NK-92 (cell line): ENCODE measurements around the gene TCN2.
"Not testable (repeated sequence)": the region's sequence is repeated elsewhere in the genome, so short reads cannot be mapped to it uniquely, and the experiment has no call there.

Experiments used
- DNase-seq: peaks from one replicate; lab custom pipeline; 2025; ENCODE audit not compliant: unreplicated experiment; lab: John Stamatoyannopoulos, UW

Gene TCN2

DNA sequence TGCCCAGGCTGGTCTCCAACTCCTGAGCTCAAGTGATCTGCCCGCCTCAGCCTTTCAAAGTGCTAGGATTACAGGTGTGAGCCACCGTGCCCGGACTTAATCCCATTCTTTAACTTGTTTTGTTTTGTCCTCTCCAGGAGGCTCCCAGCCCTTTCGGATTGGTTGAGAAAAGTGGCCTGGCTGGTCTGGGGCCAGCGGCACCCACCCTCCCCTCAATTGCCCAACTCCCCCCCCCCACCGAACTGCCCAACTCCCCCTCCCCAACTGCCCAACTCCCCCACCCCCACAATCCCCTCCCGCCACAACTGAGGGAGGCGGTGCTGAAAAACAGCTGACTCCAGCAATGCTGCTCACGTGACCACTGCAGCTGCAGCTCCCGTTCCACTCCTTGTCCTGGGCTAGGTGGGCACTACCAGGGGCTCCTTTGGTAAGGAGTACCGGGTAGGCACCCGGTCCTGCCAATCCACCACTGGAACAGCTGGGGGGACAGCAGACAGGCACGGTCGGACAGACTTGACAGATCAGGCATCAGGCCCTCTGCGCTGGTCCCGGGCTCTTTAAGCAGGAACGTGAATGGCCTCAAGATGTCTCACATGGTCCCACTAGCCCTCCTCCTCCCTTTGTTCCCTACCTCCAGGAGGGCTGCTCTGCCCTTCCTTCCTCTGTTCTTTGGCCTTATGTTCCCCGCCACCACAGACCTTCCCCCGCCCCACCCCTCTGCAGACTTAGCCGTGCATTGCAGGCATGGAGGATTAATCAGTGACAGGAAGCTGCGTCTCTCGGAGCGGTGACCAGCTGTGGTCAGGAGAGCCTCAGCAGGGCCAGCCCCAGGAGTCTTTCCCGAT is at the start of gene TCN2:
Gene TCN2 (plus strand): TSS at position 720 of the 845 bp plus-strand sequence. CDS start 158 bp downstream, outside the sequence.
- DNase-seq: no peak

DNA sequence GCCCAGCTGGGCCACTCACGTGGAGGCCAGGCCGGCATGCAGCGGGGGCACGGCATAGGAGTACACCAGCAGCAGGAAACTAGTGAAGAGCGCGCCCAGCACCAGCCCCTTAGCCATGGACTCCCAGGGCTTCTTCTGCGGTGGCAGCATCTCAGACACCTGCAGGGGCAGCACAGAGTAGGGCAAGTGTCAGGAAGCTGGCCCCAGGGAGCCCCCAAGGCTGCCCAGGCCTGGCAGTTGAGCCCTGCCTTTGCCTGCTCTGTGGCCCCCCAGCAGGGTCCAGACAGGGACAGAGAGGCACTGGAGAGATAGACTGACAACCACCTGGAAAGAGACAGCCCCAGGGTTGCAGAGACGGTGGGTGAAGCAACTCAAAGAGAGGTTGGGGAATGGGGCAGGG is 49.7 kb upstream of the TCN2 start:
- DNase-seq: no peak

DNA sequence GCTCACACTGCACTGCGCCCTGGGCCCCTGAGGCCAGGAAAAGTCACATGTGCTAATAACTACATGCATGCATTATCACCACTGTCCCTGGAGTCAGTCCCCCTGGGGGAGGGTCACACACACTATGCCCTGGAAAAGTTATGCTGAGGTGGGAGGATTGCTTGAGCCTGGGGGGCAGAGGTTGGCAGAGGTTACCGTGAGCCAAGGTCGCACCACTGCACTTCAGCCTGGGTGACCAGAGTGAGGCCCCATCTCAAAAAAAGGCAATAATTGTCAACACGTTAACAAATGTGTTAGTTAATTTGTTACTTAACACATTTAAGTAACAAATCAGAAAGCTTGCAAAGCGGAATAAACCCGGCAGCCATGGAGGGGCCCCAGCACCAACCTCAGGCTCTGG is 47.1 kb upstream of the TCN2 start:
- DNase-seq: no peak

DNA sequence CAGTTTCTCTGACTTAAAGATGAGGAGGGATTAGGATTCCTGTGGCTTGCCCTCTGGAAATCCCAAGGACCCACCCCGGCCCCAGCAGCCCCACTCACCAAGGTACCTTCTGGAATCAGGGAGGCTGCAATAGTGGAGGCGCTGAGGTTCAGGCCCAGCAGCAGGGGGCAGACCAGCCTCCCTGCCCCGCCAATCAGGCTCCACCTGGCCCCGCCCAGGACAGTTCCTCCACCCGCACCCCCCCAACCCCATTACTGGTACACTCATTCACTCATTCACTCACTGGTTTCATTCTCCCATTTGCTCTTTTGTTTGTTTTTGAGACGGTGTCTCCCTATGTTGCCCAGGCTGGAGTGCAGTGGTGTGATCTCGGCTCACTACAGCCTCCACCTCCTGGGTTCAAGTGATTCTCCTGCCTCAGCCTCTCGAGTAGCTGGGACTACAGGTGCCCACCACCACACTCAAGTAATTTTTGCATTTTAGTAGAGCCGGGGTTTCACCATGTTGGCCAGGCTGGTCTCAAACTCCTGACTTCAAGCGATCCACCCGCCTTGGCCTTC is 46.3 kb upstream of the TCN2 start:
- not testable (repeated sequence) for DNase-seq

DNA sequence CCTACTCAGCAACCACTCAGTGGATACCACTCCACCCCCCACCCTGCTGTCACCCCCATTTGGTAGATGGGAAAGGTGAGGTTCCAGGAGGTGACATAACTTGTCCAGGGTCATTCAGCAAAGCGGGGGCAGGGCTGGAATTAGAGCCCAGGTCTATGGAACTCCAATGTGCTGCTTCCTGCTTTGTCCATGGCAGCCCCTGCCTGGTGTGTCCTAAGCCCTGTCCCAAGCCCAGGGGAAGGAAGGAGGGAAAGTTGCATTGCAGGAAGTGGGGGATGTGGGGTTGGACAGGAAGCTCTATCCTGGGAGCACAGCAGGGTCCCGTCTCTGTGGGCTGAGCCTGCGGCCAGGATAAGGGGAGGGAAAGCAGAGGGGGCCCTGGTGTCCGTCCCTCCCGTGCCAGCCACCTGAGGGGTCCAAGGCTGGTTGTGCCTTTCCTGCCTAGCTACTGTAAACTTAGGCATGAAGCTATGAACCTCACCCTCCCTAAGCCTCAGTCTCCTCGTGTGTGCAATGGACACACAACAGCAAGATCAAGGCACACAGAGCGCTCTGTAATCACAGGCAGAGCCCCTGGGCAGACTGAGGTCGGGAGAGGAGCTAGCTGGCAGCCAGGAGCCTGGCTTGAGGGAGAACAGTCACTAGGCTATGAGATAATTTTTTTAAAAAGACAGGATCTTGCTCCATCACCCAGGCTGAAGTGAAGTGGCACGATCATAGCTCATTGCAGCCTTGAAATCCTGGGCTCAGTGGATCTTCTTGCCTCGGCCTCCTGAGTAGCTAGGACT is 45.4 kb upstream of the TCN2 start:
- DNase-seq: no peak

DNA sequence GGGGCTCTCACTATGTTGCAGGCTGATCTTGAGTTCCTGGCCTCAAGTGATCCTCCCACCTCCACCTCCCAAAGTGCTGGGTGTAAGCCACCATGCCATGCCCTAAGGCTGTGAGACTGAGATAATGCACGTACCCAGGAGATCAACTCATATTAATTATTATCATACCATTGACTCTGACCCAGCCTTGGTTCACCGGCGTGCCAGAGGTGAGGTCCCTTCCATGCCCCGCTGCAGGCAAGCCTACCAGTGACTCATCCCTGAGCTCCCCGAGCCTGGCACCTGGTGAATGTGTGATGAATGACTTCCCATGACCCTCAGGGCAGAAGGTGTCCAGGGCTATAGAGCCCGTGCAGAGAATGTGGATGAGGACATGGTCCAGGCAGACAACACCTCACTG is 44.6 kb upstream of the TCN2 start:
- no peak for DNase-seq

DNA sequence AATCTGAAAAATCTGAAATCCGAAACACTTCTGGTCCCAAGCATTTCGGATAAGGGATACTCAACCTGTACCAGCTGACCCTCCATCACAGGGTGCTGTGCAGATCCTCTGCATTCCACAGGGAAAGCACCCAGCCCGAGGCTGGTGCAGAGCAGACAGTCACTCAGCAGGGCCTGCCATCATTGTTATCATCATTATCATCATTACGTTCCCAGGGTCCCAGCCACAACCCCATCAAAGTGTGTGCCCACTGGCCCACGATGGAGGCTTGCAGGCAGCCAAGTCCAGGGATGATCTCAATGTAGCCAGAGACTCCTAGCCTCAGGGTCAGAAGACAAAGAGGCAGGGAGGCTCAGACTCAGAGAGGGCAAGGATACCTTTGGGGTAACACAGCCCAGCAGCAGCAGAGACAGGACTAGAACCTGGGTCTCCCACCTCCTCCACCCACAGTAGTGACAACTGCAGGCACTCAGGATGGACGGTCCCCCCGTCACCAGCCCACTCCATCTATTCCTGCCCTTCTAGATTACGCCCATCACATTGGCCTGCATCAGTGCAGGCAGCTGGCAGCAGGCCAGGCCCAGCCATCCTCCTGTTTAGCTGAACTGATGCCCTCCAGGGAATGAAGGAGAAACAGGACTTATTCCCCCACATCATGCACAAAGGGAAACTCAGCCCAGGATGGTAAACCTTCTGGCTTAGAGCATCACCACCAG is 42.8 kb upstream of the TCN2 start:
- no peak for DNase-seq

DNA sequence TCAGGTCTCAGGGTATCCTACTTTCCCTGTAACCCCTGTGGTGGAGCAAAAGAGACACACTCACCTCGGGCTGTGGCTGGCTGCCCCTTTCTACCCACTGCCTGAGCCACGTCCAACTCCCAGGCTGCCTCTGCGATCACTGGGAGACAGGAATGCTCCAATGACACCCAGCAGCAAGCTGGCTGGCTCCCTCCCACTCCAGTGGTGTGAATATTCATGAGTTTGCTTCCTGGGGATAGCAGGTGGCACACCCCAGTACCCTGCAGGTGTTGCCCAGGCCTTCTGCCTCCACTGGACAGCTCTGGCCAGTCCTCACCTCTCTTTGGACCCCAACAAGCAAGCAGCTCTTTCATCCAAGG is 42.2 kb upstream of the TCN2 start:
- no peak for DNase-seq

DNA sequence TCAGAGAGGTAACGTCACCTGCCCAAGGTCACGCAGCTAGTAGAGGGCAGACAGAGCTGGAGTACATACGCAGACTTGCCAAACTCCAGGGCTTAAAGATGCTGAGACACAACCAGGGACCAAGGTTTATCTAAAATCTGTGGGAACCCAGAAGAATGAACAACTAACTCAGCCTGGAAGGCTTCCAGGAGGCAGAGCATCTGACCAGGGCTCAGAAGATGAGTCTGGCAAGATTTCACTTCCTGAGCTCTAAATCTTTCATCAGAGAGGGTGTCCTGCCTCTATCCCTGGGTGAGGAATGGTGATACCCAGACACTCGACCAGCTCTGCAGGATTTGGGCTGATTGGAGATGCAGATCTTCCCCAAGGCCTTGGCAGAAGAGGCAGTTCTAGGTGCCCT is 41.6 kb upstream of the TCN2 start:
- DNase-seq: no peak

DNA sequence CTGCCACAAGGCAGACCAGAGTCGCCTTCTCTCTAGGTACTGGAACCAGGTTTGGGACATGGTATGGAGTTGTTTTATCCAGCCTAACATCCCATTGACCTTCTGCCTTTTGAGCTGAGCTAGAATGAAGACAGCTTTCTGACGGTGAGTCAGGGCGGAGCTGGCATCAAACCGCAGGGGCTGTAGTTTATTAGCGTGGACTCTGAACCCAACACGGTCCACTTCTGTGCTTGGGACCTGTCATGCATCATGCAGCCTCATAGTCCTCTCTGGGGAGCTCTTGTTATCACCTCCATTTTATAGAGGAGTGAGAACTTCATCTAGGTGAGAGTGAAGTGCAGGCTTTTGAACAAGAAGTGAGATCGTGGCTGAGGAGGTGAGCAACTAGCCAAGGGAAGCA is 40.8 kb upstream of the TCN2 start:
- DNase-seq: no peak

DNA sequence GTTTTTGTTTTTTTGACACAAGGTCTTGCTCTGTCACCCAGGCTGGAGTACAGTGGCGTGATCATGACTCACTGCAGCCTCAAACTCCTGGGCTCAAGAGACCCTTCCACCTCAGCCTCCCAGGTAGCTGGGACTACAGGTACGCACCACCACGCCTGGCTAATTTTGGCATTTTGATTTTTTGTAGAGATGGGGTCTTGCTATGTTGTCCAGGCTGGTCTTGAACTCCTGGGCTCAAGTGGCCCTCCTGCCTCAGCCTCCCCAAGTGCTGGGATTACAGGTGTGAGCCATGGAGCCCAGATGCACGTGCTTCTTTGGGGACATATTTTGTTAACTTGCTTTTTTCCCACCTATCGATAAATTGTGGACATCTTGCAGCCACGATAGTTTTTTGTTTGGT is 39.7 kb upstream of the TCN2 start:
- not testable (repeated sequence) for DNase-seq

DNA sequence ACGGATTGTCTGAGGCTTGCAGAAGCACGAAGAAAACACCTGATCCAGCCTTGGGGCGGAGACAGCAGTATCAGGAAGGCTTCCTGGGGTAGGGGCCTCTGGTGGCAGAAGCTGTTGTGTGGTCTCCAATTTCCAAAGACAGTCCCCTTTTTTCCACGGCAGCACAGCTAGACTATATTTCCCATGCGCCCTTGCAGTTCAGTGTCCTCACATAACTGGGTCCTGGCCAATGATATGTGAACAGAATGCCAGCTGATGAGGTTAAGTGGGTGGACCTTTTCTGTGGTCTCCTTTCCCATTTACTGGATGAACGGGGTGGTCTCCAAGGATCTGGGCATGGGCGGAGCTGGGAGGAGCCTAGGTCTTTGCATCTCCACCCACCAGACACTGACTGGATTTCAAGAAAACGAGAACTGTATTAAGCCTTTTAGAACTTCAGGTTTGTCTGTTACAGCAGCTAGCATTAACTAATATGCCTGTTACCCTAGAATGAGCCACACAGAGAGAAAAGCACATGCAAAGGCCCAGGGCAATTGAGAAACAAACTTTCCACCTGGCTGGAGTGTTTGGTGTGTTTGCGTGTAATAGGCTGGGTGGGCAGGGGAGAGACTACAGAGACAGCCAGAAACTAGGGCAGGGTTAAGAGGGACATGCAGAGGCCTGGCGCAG is 38.7 kb upstream of the TCN2 start:
- no peak for DNase-seq

DNA sequence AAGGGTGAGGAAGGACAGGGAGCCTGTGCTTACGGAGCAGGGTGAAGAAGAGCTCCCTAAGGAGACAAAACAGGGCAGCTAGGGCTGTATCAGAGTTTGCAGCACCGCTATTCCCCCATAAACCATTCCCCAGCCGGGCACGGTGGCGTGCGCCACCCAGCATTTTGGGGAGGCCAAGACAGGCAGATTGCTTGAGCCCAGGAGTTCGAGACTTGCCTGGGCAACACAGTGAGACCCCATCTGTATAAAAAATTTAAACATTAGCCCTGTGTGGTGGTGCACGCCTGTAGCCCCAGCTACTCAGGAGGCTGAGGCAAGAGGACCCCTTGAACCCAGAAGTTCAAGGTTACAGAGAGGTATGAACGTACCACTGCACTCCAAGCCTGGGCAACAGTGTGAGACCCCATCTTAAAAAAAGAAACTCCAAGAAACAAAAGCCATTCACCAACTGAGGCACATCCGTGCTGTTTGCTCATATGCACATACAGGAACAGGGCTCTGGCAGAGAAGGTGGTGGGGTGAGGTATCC is 37.2 kb upstream of the TCN2 start:
- DNase-seq: no peak

DNA sequence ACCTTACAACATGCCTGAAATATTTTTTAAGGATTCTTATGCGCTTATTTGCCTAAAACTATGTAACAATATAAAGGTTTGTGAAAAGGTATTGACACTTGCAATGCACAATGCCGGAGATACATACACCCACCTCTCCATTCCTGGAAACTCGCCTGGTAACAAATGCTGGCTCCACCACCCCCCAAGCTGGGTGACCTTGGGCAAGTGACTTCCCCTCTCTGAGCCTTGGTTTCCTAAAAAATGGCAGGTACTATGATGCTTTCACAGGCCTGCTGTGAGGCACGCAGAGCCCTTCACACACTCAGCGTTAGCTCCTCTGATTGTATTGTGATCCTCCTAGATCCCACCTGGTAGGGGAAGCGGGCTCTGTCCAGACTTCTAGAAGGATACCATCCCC is 34.8 kb upstream of the TCN2 start:
- DNase-seq: no peak

DNA sequence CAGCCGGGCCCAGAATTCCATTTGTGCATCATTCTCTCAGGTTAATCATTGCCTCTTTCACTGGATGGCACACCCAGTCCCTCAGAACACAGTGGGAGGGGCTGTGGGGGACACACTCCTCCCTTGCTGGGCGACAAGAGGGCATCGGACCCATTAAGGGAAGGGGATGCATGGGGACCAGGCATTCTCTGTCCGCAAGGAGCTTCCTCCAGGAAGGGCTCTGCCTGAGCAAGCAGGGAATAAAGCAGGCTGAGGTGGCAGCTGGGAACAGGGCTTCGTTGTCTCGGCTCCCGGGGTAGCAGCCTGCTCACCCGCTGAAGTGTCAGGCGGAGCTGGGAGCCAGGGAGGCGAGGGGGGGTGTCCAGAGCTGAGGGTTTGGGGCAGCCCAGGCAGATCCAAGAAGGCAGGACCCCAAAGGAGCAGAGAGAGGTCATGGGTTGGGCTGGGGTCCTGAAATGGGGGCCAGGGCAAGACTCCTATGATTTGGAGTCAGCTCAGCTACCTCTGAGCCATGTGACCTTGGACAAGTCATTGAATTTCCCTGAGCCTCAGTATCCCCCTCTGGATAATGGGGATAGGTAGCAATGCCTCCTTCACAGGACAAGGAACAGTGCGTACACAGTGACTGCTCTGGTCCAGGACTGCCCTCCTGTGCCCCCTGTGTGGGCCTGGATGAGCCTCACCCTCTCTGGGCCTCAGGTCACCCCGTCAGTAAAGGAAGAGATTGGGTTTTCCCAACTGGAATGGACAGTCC is 34.0 kb upstream of the TCN2 start:
- DNase-seq: no peak

DNA sequence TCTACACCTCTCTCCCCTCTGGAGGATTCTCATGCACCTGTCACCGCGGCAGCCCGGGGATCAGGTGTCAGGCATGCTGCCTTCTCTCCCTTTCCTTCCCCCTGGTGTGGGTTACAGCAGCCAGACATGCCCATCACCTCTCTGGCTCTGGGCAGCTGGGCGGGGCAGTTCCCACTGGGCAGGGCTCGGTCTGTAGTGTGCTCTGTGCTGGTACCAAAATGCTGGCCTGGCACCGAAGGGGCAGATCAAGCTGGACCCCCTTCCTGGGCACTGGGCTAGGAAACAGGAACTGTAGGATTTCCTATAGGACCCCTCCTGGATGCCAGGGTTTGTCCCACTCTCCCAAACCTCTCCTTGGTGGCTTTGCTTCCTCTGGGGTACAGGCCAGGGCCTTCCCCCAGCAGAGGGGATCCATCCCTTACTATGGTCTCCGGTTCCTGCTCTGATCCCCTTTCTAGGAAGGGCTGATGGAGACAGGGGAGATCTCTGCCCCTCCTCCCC is 33.3 kb upstream of the TCN2 start:
- DNase-seq: no peak

DNA sequence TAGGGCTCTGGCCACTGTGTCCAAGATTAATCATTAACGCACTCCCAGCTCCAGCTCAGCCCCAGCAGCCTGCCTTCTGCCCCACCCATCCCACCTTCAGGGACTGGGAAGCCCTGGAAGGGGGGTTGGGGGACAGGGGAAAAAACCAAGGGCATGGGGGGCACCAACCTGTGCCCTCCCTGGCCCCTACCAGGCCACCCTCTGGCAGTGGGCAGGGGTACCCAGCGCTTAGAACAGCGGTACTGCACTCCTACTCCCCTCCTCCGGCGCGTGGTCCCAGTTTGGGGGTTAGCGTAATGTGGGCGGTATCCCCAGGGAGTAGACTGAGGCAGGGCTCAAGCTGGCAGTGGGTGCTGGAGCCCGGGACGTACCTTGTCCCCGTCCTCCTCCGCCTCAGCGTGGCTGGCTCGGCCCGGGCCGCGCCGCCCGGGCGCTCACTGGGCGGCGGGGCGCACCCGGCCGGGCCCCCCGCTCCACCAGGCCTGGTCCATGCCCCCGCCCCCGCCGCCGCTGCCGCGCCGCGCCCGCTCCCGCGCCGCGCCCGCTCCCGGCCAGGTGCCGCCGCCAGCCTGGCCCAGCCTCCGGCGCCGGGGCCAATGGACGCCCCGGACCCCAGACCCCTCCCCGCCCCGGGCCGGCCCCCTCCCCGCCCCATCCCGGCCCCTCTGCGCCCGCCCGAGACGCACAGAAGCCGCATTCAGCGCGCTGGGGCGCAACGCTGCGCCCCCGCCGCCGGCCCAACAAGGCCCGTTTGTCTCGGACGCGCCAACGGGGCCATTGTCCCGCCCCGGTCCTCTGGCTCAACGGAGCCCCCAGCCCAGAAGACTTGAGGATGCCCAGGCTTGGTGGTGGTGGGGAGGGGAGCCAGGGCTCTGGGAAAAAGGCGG is 32.6 kb upstream of the TCN2 start, which contains the start of gene GAL3ST1:
Gene GAL3ST1 (minus strand): TSS at position 571 of the 887 bp plus-strand sequence. CDS start 17,273 bp downstream, outside the sequence.
- DNase-seq: no peak

DNA sequence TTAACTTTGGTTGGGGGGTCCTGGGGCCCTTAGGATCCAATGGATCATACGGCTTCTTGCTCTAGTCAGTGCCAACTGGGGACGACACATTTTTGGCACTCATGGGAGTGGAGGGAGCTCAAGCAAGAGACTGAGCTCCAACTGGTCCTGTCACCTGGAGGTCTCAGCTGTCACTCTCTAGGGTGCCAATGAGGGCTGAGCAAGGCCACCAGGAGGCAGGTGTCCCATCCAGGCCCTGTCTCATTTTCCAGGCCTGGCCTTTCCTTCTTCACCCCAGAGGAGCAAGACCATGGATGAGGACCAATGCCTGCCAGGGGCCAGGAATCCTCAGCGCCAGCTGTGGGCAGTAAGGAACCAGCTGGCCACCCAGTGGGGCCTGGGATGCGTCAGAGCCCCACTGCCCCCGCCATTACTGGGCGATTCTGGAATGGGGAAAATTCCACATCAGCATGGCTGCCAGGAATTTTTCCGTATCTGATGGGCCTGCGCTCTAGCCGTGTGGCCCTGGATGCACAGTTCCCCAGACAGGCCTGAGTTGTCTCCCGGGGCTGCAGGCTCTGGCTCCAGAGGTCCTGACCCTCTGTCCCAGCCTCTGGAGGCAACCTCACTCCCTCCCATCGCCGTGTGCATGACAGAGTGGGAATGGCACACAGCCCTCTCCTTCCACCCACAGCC is 31.8 kb upstream of the TCN2 start:
- no peak for DNase-seq
